Neural progenitor cell (in vitro differentiated cells): ENCODE results near the gene ANGPTL5. TPM values are rescaled to one million over a fixed set of nuclear protein-coding genes. Genes with fewer than 3 reads are reported as not detected.

Experiments used
- DNase-seq: peaks from one replicate; pipeline ENCODE4 v3.0.0-alpha.2; 2016; ENCODE audit warnings: low spot score
- H2AFZ ChIP-seq: fragments of 200-600 bp; sonication (generic); replicated peaks from 2 replicates; pipeline ENCODE4 v1.6.1; 2016; ENCODE audit warnings: antibody characterized with exemption
- H3F3A ChIP-seq: fragments of 200-600 bp; sonication (generic); 2 replicates; pipeline ENCODE4 v1.6.1; 2016; ENCODE audit warnings: antibody characterized with exemption, low read depth
- H3K27ac ChIP-seq: fragments of 200-600 bp; sonication (generic); 2 replicates; pipeline ENCODE4 v1.5.1; 2016; ENCODE audit warnings: mild to moderate bottlenecking
- H3K27me3 ChIP-seq: fragments of 200-600 bp; sonication (generic); 2 replicates; pipeline ENCODE4 v1.6.1; 2016; ENCODE audit warnings: mild to moderate bottlenecking, moderate library complexity
- H3K36me3 ChIP-seq: fragments of 200-600 bp; sonication (generic); 2 replicates; pipeline ENCODE4 v1.5.1; 2016
- H3K4me1 ChIP-seq: fragments of 200-600 bp; sonication (generic); 2 replicates; pipeline ENCODE4 v1.6.1; 2016; ENCODE audit warnings: mixed run types
- H3K4me2 ChIP-seq: fragments of 200-600 bp; sonication (generic); 2 replicates; pipeline ENCODE4 v1.6.1; 2016
- H3K4me3 ChIP-seq: fragments of 200-600 bp; sonication (generic); 2 replicates; pipeline ENCODE4 v1.5.1; 2016
- H3K79me2 ChIP-seq: fragments of 200-600 bp; sonication (generic); 2 replicates; pipeline ENCODE4 v1.6.1; 2016; ENCODE audit warnings: low read depth
- H3K9ac ChIP-seq: fragments of 200-600 bp; sonication (generic); 2 replicates; pipeline ENCODE4 v1.6.1; 2016
- H3K9me3 ChIP-seq: fragments of 200-600 bp; sonication (generic); 2 replicates; pipeline ENCODE4 v1.5.1; 2016; ENCODE audit warnings: low read depth
- H4K20me1 ChIP-seq: fragments of 200-600 bp; sonication (generic); 2 replicates; pipeline ENCODE4 v1.6.1; 2016; ENCODE audit warnings: low read depth
- H3K27ac Mint-ChIP-seq: 3 replicates; pipeline ENCODE4 v1.8.0; 2021; ENCODE audit warnings: mixed read lengths
- H3K27me3 Mint-ChIP-seq: 2 replicates; pipeline ENCODE4 v1.8.0; 2022; ENCODE audit warnings: low read depth, mild to moderate bottlenecking, inconsistent platforms, moderate library complexity, mixed read lengths; ENCODE audit not compliant: insufficient read depth
- H3K36me3 Mint-ChIP-seq: 3 replicates; pipeline ENCODE4 v1.8.0; 2021; ENCODE audit warnings: mixed read lengths
- H3K4me1 Mint-ChIP-seq: 3 replicates; pipeline ENCODE4 v1.8.0; 2021; ENCODE audit warnings: mixed read lengths
- H3K4me3 Mint-ChIP-seq: 3 replicates; pipeline ENCODE4 v1.8.0; 2021; ENCODE audit warnings: mild to moderate bottlenecking, moderate library complexity, mixed read lengths
- H3K9me3 Mint-ChIP-seq: 3 replicates; pipeline ENCODE4 v1.8.0; 2020; ENCODE audit warnings: mixed read lengths
- CTCF ChIP-seq: fragments of 200-600 bp; sonication (generic); IDR thresholded peaks from 2 replicates; pipeline ENCODE4 v1.5.1; 2017; ENCODE audit warnings: antibody characterized with exemption, mild to moderate bottlenecking
- EZH2 ChIP-seq: fragments of 200-600 bp; sonication (generic); IDR thresholded peaks from 2 replicates; pipeline ENCODE4 v1.6.1; 2017; ENCODE audit warnings: antibody characterized with exemption, mild to moderate bottlenecking, moderate library complexity
- EZH2phosphoT487 ChIP-seq: fragments of 200-600 bp; sonication (generic); IDR thresholded peaks from 2 replicates; pipeline ENCODE4 v1.6.1; 2017; ENCODE audit warnings: antibody characterized with exemption
- total RNA-seq: library from RNA; depleted of rRNA; stranded (reverse); fragments of >200 nt; gene quantifications from 2 replicates; pipeline ENCODE4 v1.2.3, GENCODE V29; 2015; ENCODE audit warnings: low replicate concordance

The ANGPTL5 gene
- total RNA-seq, 1 donor from 2014 or later = not detected

- H3K4me1 ChIP-seq = no peaks in the 10 kb centered on the region
- no peaks in the 10 kb centered on the region for H3K9me3 ChIP-seq
- H3K36me3 Mint-ChIP-seq = no peaks in the 10 kb centered on the region
- no peak overlapping the region for H3K4me3 Mint-ChIP-seq
- H3K27ac ChIP-seq = no peak overlapping the region
- H3K9ac ChIP-seq = no peak overlapping the region
- no peaks in the 10 kb centered on the region for H3K27me3 ChIP-seq
- H3K27me3 Mint-ChIP-seq = peaks cover 2% of the 10 kb centered on the region
- no peaks in the 10 kb centered on the region for H3K79me2 ChIP-seq
- H3K27ac Mint-ChIP-seq = no peak overlapping the region
- no peaks in the 10 kb centered on the region for H4K20me1 ChIP-seq
- no peak for DNase-seq
- TF ChIP-seq EZH2phosphoT487 (no peak), CTCF (no peak), EZH2 (no peak)
- H3K4me2 ChIP-seq = no peak overlapping the region
- H3K36me3 ChIP-seq = no peaks in the 10 kb centered on the region
- H3K9me3 Mint-ChIP-seq = no peaks in the 10 kb centered on the region
- H3F3A ChIP-seq = no peaks in the 10 kb centered on the region
- no peak overlapping the region for H2AFZ ChIP-seq
- no peak overlapping the region for H3K4me3 ChIP-seq
- no peaks in the 10 kb centered on the region for H3K4me1 Mint-ChIP-seq
These were observed 71.7 kb downstream of the ANGPTL5 start for GRCh38 chr11:101844608-101845007.

- H3K4me2 ChIP-seq = no peak overlapping the region
- TF ChIP-seq EZH2 (no peak), CTCF (no peak)
- Mint-ChIP-seq H3K9me3 (no peaks in the 10 kb centered on the region), H3K27ac (no peak overlapping the region), H3K36me3 (no peaks in the 10 kb centered on the region), H3K4me3 (no peak overlapping the region), H3K4me1 (no peaks in the 10 kb centered on the region), H3K27me3 (no peaks in the 10 kb centered on the region)
- no peaks in the 10 kb centered on the region for H4K20me1 ChIP-seq
- H3K27me3 ChIP-seq = no peaks in the 10 kb centered on the region
- no peak overlapping the region for H3K4me3 ChIP-seq
- no peaks in the 10 kb centered on the region for H3K9me3 ChIP-seq
- H3K27ac ChIP-seq = no peak overlapping the region
- peaks cover 5% of the 10 kb centered on the region for H3K4me1 ChIP-seq
- DNase-seq = no peak
- no peaks in the 10 kb centered on the region for H3K79me2 ChIP-seq
- no peak overlapping the region for H2AFZ ChIP-seq
- H3K36me3 ChIP-seq = no peaks in the 10 kb centered on the region
- H3K9ac ChIP-seq = no peak overlapping the region
- H3F3A ChIP-seq = no peaks in the 10 kb centered on the region
These were observed 75.6 kb downstream of the ANGPTL5 start for GRCh38 chr11:101840704-101841103.

Other genes with a start within 250 kb of the ANGPTL5 start
- gene CEP126, start 1.5 kb downstream of the ANGPTL5 start, total RNA-seq = 1.5 and 2.2 TPM in 2 replicates
- gene CFAP300, start 130.9 kb upstream of the ANGPTL5 start, total RNA-seq = 3.5 and 15.2 TPM in 2 replicates
- 59.9 and 91.4 TPM in 2 replicates for gene YAP1, start 193.9 kb upstream of the ANGPTL5 start, total RNA-seq